ENCODE measurements around the gene ZDHHC14. TPM values are rescaled to one million over a fixed set of nuclear protein-coding genes. Genes with fewer than 3 reads are reported as not detected.

The ZDHHC14 gene
- total RNA-seq, 4 donors from 2014 or later: 11.4 to 20.8 (median 15.6) TPM

- Histone ChIP-seq H3K27me3 (no peaks in the 10 kb centered on the region), H3K36me3 (peaks cover 0 to 30% (median 0%) of the 10 kb centered on the region in 3 donors), H3K27ac (no peak overlapping the region), H3K9me3 (peaks cover 0 to 5% (median 0%) of the 10 kb centered on the region in 4 donors), H3K4me1 (peaks cover 0 to 17% (median 9%) of the 10 kb centered on the region in 4 donors), H3K4me3 (no peak overlapping the region)
- no peak for TF ChIP-seq POLR2A (IDR thresholded peaks at IDR 0.05)
- TF ChIP-seq CTCF (IDR thresholded peaks at IDR 0.05): no peak
- TF ChIP-seq EP300 (IDR thresholded peaks at IDR 0.05): no peak
- no peak for DNase-seq (ENCODE audit: low spot score in 2 of 2)
- whole genome bisulfite sequencing, 2 donors: 80 to 81% methylated on average over 13 of the region's 13 CpGs
Observed at GRCh38 chr6:157541618-157542413, 160.8 kb downstream of the ZDHHC14 start.

DNA sequence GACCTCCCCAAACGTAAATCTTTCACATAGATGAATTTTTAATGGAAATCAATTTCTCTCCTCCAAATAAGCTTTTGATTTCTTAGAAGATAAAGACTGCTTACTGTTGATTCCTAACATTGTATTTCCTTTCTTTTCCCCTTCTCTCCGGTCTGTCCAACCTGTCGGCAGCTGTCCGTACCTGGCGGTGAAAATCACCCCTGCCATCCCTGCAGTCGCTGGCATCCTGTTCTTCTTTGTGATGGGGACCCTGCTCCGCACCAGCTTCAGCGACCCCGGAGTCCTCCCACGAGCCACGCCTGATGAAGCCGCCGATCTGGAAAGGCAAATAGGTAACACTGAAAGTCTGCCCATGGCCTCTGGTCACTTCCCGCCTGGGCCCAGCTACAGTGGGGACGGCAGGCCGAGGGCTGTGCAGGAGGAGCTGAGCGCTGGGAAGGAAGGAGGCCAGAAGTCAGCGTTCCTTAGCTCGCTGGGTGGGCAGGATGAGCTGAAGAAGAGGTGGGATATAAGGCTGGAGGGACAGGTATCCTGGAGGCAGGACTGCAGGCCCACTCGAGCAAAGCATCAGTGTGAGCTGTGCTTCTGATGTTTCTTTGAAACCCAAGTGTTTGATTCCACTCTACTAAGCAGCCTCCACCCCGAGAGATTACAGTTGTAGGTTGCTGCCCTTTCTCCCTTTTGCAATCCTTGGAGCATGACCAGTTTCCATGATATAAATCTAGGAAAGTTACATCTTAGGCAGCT is 161.6 kb downstream of the ZDHHC14 start:
- peaks cover 0 to 5% (median 0%) of the 10 kb centered on the region in 4 donors for H3K9me3 ChIP-seq
- no peaks in the 10 kb centered on the region for H3K27me3 ChIP-seq
- peaks cover 0 to 16% (median 5%) of the 10 kb centered on the region in 4 donors for H3K4me1 ChIP-seq
- no peak for TF ChIP-seq EP300 (IDR thresholded peaks at IDR 0.05)
- no peak for TF ChIP-seq POLR2A (IDR thresholded peaks at IDR 0.05)
- no peak for TF ChIP-seq CTCF (IDR thresholded peaks at IDR 0.05)
- H3K27ac ChIP-seq: no peak overlapping the region
- peaks cover 0 to 30% (median 0%) of the 10 kb centered on the region in 3 donors for H3K36me3 ChIP-seq
- DNase-seq (ENCODE audit: low spot score in 2 of 2): no peak
- WGBS, 2 donors: 86 to 91% methylated on average over 21 of the region's 21 CpGs
- H3K4me3 ChIP-seq: no peak overlapping the region

DNA sequence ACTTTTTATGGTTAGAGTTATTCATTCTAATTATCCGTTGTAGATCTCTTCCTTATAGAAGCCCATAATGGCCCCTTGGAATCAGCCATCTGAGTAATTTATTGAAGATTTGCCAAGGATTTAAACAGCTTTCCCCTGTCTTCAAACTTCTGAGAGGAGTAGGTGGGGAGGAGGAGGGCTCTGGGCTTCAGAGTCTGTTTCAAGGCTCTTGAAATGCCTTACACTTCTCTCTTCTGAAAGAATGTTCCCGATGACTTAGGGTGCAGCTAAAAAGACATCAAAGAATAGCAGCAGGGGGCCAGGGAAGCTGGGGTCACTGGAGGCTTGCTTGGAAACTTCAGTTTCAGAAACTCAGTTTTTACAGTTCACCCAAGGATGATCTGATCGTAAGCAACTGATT is 165.3 kb downstream of the ZDHHC14 start:
- Histone ChIP-seq H3K4me3 (no peak overlapping the region), H3K9me3 (peaks cover 0 to 5% (median 0%) of the 10 kb centered on the region in 4 donors), H3K27me3 (no peaks in the 10 kb centered on the region), H3K4me1 (peaks cover 0 to 3% (median 0%) of the 10 kb centered on the region in 4 donors), H3K36me3 (peaks cover 0 to 30% (median 0%) of the 10 kb centered on the region in 3 donors), H3K27ac (no peak overlapping the region)
- no peak for DNase-seq (ENCODE audit: low spot score in 2 of 2)
- 29 to 53% methylated on average over 3 of the region's 3 CpGs for WGBS, 2 donors
- no peak for TF ChIP-seq CTCF (IDR thresholded peaks at IDR 0.05)
- TF ChIP-seq EP300 (IDR thresholded peaks at IDR 0.05): no peak

DNA sequence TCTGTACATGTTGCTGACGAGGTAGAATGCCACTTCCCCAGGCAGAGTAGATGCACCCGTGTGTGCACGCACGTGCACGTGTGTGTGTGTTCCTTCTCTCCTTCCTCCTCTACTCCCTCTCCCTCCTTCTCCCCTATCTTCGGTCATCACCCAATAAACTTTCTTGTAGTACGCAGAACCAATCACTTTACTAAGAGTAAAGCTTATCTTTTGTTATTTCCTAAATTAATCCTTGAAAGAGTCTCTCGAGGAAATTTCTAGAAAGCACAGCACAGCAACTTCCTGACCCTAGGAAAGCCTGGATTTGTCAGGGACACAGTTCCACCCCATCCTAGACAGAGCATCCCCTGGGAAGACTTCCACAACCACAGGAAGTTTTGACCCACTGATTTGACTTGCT is 166.1 kb downstream of the ZDHHC14 start:
- no peak overlapping the region for H3K4me3 ChIP-seq
- H3K27me3 ChIP-seq: no peaks in the 10 kb centered on the region
- H3K27ac ChIP-seq: no peak overlapping the region
- peaks cover 0 to 30% (median 0%) of the 10 kb centered on the region in 3 donors for H3K36me3 ChIP-seq
- TF ChIP-seq EP300 (IDR thresholded peaks at IDR 0.05) (no peak), CTCF (IDR thresholded peaks at IDR 0.05) (no peak), POLR2A (IDR thresholded peaks at IDR 0.05) (no peak)
- H3K9me3 ChIP-seq: peaks cover 0 to 5% (median 0%) of the 10 kb centered on the region in 4 donors
- DNase-seq (ENCODE audit: low spot score in 2 of 2): no peak
- 82 to 85% methylated on average over 8 of the region's 8 CpGs for WGBS, 2 donors
- peaks cover 0 to 3% (median 0%) of the 10 kb centered on the region in 4 donors for H3K4me1 ChIP-seq
